IMR-90 (cell line): ENCODE data around the gene NRF1. TPM values are rescaled to one million over a fixed set of nuclear protein-coding genes. Genes with fewer than 3 reads are reported as not detected.
A peak's percentile ranks its signal among the peaks of the same experiment; 100 is the strongest.

ENCODE experiments used
- ATAC-seq: fragments of 200-7000 bp; cut with Tn5 transposase; 2 replicates; pipeline ENCODE4 v1.9.1; 2020; ENCODE audit warnings: low read depth, mild to moderate bottlenecking, moderate library complexity
- BruUV-seq: library from RNA; stranded (reverse); fragments of 400-500 nt; replicated peaks from 2 replicates; lab custom pipeline; 2021; lab: Mats Ljungman, UMichigan
- CTCF ChIA-PET: fragments of 300-600 bp; formaldehyde crosslinking; extraction: SDS; loops from one replicate; lab custom pipeline; 2021; ENCODE audit warnings: antibody characterized with exemption; lab: Yijun Ruan, JAX
- POLR2A ChIA-PET: fragments of 300-600 bp; sonication (Branson Sonifier 250); formaldehyde crosslinking; loops from one replicate; lab custom pipeline; 2022; ENCODE audit warnings: antibody characterized with exemption; ENCODE audit not compliant: unreplicated experiment; lab: Charles Lee
- DNase-seq: peaks from one replicate; pipeline ENCODE4 v3.0.0; 2013
- H2AFZ ChIP-seq: replicated peaks from 2 replicates; pipeline ENCODE3; 2013; ENCODE audit warnings: low read length, mild to moderate bottlenecking; ENCODE audit not compliant: poor library complexity
- H2AK5ac ChIP-seq: 2 replicates; pipeline ENCODE4 v1.6.1; 2013; ENCODE audit warnings: low read depth, low read length, inconsistent platforms
- H2AK9ac ChIP-seq: replicated peaks from 2 replicates; pipeline ENCODE3; 2013; ENCODE audit warnings: mild to moderate bottlenecking, low read depth, low read length, moderate library complexity; ENCODE audit not compliant: poor library complexity
- H2BK120ac ChIP-seq: 2 replicates; pipeline ENCODE4 v1.6.1; 2013; ENCODE audit warnings: low read depth, low read length, inconsistent platforms
- H2BK15ac ChIP-seq: 3 replicates; pipeline ENCODE4 v1.6.1; 2013; ENCODE audit warnings: low read depth, low read length, inconsistent platforms
- H2BK20ac ChIP-seq: 2 replicates; pipeline ENCODE4 v1.6.1; 2013; ENCODE audit warnings: low read depth, mild to moderate bottlenecking, inconsistent platforms, low read length, moderate library complexity
- H2BK5ac ChIP-seq: 2 replicates; pipeline ENCODE4 v1.6.1; 2013; ENCODE audit warnings: mild to moderate bottlenecking, low read depth, low read length, inconsistent platforms; ENCODE audit not compliant: poor library complexity, severe bottlenecking
- H3K14ac ChIP-seq: replicated peaks from 2 replicates; pipeline ENCODE4 v1.6.1; 2013; ENCODE audit warnings: low read depth, low read length, inconsistent platforms
- H3K18ac ChIP-seq: 2 replicates; pipeline ENCODE4 v1.6.1; 2013; ENCODE audit warnings: low read depth, low read length, control low read depth
- H3K23ac ChIP-seq: 2 replicates; pipeline ENCODE4 v1.6.1; 2013; ENCODE audit warnings: low read depth, low read length, inconsistent platforms
- H3K27ac ChIP-seq: 2 replicates; pipeline ENCODE4 v1.5.1; 2013; ENCODE audit warnings: mild to moderate bottlenecking, control low read depth, low read length; ENCODE audit not compliant: insufficient read depth
- H3K27me3 ChIP-seq: 2 replicates; pipeline ENCODE4 v1.6.1; 2013; ENCODE audit warnings: low read length; ENCODE audit not compliant: control insufficient read depth, insufficient read depth
- H3K36me3 ChIP-seq: 2 replicates; pipeline ENCODE4 v1.6.1; 2013; ENCODE audit warnings: low read length, mixed read lengths; ENCODE audit not compliant: control insufficient read depth, insufficient read depth
- H3K4ac ChIP-seq: 2 replicates; pipeline ENCODE4 v1.6.1; 2013; ENCODE audit warnings: low read depth, low read length, inconsistent platforms
- H3K4me1 ChIP-seq: 2 replicates; pipeline ENCODE4 v1.6.1; 2013; ENCODE audit warnings: low read length, mixed read lengths; ENCODE audit not compliant: control insufficient read depth, insufficient read depth
- H3K4me2 ChIP-seq: 2 replicates; pipeline ENCODE4 v1.6.1; 2013; ENCODE audit warnings: low read depth, mild to moderate bottlenecking, control low read depth, low read length, moderate library complexity
- H3K4me3 ChIP-seq: 2 replicates; pipeline ENCODE4 v1.5.1; 2013; ENCODE audit warnings: low read depth, mild to moderate bottlenecking, control low read depth, low read length, moderate library complexity; ENCODE audit not compliant: insufficient read depth
- H3K56ac ChIP-seq: 2 replicates; pipeline ENCODE4 v1.6.1; 2013; ENCODE audit warnings: low read length, inconsistent platforms; ENCODE audit not compliant: insufficient read depth; ENCODE audit errors: extremely low read depth
- H3K79me1 ChIP-seq, 2 experiments: 2 replicates each; pipeline ENCODE4 v1.6.1; 2013; ENCODE audit warnings: low read length in 2 of 2, inconsistent platforms in 1 of 2, low read depth in 1 of 2
- H3K9ac ChIP-seq: 2 replicates; pipeline ENCODE4 v1.6.1; 2013; ENCODE audit warnings: low read depth, low read length, control low read depth
- H3K9me1 ChIP-seq: 2 replicates; pipeline ENCODE4 v1.6.1; 2013; ENCODE audit warnings: low read length, inconsistent platforms; ENCODE audit not compliant: insufficient read depth
- H3K9me3 ChIP-seq: 2 replicates; pipeline ENCODE4 v1.6.1; 2013; ENCODE audit warnings: low read length; ENCODE audit not compliant: control insufficient read depth, insufficient read depth
- H4K20me1 ChIP-seq: 2 replicates; pipeline ENCODE4 v1.6.1; 2013; ENCODE audit warnings: low read length, inconsistent platforms; ENCODE audit not compliant: insufficient read depth
- H4K5ac ChIP-seq: 2 replicates; pipeline ENCODE4 v1.6.1; 2013; ENCODE audit warnings: mild to moderate bottlenecking, low read depth, low read length, control low read depth
- H4K8ac ChIP-seq, 2 experiments: 2 replicates each; pipeline ENCODE4 v1.6.1; 2013; ENCODE audit warnings: low read depth in 2 of 2, low read length in 2 of 2, control low read depth in 1 of 2, inconsistent platforms in 1 of 2
- H4K91ac ChIP-seq: 2 replicates; pipeline ENCODE4 v1.6.1; 2013; ENCODE audit warnings: low read depth, low read length, inconsistent platforms; ENCODE audit not compliant: insufficient read depth
- CEBPB ChIP-seq: IDR thresholded peaks from 2 replicates; pipeline ENCODE4 v1.6.1; 2012; ENCODE audit warnings: low read depth, low read length, improper control_type of control experiment
- ELK1 ChIP-seq: fragments of 150-350 bp; IDR thresholded peaks from 2 replicates; pipeline ENCODE4 v1.6.1; 2016; ENCODE audit warnings: low read depth, mild to moderate bottlenecking, low read length, moderate library complexity, borderline replicate concordance
- NFE2L2 ChIP-seq: fragments of 150-350 bp; IDR thresholded peaks from 2 replicates; pipeline ENCODE4 v1.6.1; 2016; ENCODE audit warnings: low read depth, mild to moderate bottlenecking, low read length
- RAD21 ChIP-seq: IDR thresholded peaks from 2 replicates; pipeline ENCODE4 v1.6.1; 2012; ENCODE audit warnings: low read length, improper control_type of control experiment
- RCOR1 ChIP-seq: IDR thresholded peaks from 2 replicates; pipeline ENCODE4 v1.6.1; 2012; ENCODE audit warnings: mild to moderate bottlenecking, low read length, improper control_type of control experiment; ENCODE audit not compliant: insufficient replicate concordance
- dilution Hi-C: fragments of 300-500 bp; cut with HindIII; formaldehyde crosslinking; loops from one replicate; pipeline ENCODE4 v1.14.3; 2018; ENCODE audit warnings: low sequenced_read_pairs; ENCODE audit not compliant: unreplicated experiment
- in situ Hi-C: fragments of 300-500 bp; cut with MboI; formaldehyde crosslinking; loops from 3 replicates; pipeline ENCODE4 v1.14.3; 2019; ENCODE audit warnings: low sequenced_read_pairs, inconsistent platforms, mixed read lengths
- intact Hi-C: fragments of 100-400 bp; cut with micrococcal nuclease; formaldehyde crosslinking; loops from 2 replicates; pipeline ENCODE4 v1.10.0; 2022
- polyA plus RNA-seq, 3 experiments: library from polyadenylated mRNA; depleted of rRNA; stranded (reverse); fragments of >200 nt; gene quantifications; 2 replicates each; pipeline ENCODE4 v1.2.3, GENCODE V29; 2012; ENCODE audit warnings: low replicate concordance in 1 of 3
- total RNA-seq: library from RNA; depleted of rRNA; stranded (reverse); fragments of >200 nt; gene quantifications from 2 replicates; pipeline ENCODE4 v1.2.3, GENCODE V29; 2012
- TF ChIP-seq, protein P1 (sequence below): conservative IDR thresholded peaks from 2 replicates; pipeline ENCODE4 v1.5.1; 2012; ENCODE audit warnings: mild to moderate bottlenecking, low read depth, low read length, improper control_type of control experiment

The NRF1 gene
- total and polyA plus RNA-seq, 2 of the 4 experiments (the other 2 are of a cell fraction): 11.4 to 15.8 TPM

DNA sequence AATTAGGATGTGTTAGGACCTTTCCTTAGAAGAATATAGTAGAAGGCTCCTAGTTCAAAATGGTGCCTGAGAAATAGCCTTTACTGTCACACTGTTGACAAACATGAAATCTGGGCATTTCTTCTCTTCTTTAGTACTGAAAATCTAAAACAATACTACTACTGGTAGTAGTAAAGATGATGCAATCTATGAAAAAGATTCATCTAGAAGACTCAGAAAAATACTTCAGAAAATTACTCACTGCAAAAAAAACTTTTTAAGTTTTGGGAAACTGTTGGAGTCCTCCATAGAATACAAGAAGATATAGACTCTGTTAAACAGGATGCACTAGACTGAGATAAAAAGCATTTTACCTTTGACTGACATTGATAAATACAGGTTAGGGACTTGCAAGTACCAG lies 67.1 kb downstream of the NRF1 start:
- Histone ChIP-seq H4K5ac (no peak overlapping the region), H2AFZ (no peak overlapping the region), H3K18ac (no peak overlapping the region), H3K4me3 (no peak overlapping the region), H3K56ac (no peak overlapping the region), H3K27me3 (no peaks in the 10 kb centered on the region), H3K36me3 (peaks cover 6% of the 10 kb centered on the region), H2AK9ac (no peak overlapping the region), H3K14ac (no peak overlapping the region), H3K9me1 (no peaks in the 10 kb centered on the region), H3K9me3 (peaks cover 7% of the 10 kb centered on the region), H2BK20ac (no peak overlapping the region), H3K4ac (no peak overlapping the region), H4K20me1 (no peaks in the 10 kb centered on the region), H4K8ac (no peak overlapping the region), H2BK120ac (no peak overlapping the region), H3K9ac (no peak overlapping the region), H3K4me2 (no peak overlapping the region), H2BK5ac (no peak overlapping the region), H4K91ac (no peak overlapping the region), H2AK5ac (no peak overlapping the region), H2BK15ac (no peak overlapping the region), H3K27ac (no peak overlapping the region), H3K4me1 (no peaks in the 10 kb centered on the region), H3K79me1 (no peaks in the 10 kb centered on the region), H3K23ac (no peak overlapping the region)
- no peak for DNase-seq
- ChIA-PET POLR2A (no interaction called here), CTCF (no interaction called here)
- in situ Hi-C loops: no loop called here
- TF ChIP-seq NFE2L2 (no peak), ELK1 (no peak), RCOR1 (no peak), RAD21 (no peak), CEBPB (peak; percentile 70)
- TF ChIP-seq, protein P1, sequence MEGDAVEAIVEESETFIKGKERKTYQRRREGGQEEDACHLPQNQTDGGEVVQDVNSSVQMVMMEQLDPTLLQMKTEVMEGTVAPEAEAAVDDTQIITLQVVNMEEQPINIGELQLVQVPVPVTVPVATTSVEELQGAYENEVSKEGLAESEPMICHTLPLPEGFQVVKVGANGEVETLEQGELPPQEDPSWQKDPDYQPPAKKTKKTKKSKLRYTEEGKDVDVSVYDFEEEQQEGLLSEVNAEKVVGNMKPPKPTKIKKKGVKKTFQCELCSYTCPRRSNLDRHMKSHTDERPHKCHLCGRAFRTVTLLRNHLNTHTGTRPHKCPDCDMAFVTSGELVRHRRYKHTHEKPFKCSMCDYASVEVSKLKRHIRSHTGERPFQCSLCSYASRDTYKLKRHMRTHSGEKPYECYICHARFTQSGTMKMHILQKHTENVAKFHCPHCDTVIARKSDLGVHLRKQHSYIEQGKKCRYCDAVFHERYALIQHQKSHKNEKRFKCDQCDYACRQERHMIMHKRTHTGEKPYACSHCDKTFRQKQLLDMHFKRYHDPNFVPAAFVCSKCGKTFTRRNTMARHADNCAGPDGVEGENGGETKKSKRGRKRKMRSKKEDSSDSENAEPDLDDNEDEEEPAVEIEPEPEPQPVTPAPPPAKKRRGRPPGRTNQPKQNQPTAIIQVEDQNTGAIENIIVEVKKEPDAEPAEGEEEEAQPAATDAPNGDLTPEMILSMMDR: no peak
- ATAC-seq: no peak
- intact Hi-C loops: no loop called here
- BruUV-seq: no TSS peak
- dilution Hi-C loops: no loop called here
